ENCODE data around the gene NOTCH2NLA.
"Not testable (repeated sequence)": the region's sequence is repeated elsewhere in the genome, so short reads cannot be mapped to it uniquely, and the experiment has no call there.

DNA sequence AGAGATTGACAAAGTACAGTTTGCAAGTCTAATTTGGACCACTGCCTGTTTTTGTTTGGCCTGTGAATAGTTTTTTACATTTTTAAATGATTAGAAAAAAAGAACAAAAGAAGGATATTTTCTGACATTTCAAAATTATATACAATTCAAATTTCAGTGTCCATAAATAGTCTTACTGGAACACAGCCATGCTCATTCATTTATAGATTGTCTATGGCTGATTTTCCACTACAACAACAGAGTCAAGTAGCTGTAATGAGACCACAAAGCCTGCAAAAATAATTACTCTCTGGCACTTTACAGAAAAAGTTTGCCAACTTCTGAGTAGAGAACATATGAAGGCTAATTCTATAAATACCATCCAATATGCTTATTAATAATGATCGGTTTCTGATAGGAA is 61.1 kb downstream of the NOTCH2NLA start:
- TF ChIP-seq, protein P1, sequence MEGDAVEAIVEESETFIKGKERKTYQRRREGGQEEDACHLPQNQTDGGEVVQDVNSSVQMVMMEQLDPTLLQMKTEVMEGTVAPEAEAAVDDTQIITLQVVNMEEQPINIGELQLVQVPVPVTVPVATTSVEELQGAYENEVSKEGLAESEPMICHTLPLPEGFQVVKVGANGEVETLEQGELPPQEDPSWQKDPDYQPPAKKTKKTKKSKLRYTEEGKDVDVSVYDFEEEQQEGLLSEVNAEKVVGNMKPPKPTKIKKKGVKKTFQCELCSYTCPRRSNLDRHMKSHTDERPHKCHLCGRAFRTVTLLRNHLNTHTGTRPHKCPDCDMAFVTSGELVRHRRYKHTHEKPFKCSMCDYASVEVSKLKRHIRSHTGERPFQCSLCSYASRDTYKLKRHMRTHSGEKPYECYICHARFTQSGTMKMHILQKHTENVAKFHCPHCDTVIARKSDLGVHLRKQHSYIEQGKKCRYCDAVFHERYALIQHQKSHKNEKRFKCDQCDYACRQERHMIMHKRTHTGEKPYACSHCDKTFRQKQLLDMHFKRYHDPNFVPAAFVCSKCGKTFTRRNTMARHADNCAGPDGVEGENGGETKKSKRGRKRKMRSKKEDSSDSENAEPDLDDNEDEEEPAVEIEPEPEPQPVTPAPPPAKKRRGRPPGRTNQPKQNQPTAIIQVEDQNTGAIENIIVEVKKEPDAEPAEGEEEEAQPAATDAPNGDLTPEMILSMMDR (IDR thresholded peaks at IDR 0.05), result not testable (repeated sequence)
- TF ChIP-seq POLR2AphosphoS5 (IDR thresholded peaks at IDR 0.05; ENCODE audit: low read depth, low read length); TCF7L2 (IDR thresholded peaks at IDR 0.05; ENCODE audit: low read depth, low read length); SIN3A (IDR thresholded peaks at IDR 0.05; ENCODE audit: borderline replicate concordance, insufficient read depth, low read depth, low read length): not testable (repeated sequence)
- TF ChIP-seq, protein P2, sequence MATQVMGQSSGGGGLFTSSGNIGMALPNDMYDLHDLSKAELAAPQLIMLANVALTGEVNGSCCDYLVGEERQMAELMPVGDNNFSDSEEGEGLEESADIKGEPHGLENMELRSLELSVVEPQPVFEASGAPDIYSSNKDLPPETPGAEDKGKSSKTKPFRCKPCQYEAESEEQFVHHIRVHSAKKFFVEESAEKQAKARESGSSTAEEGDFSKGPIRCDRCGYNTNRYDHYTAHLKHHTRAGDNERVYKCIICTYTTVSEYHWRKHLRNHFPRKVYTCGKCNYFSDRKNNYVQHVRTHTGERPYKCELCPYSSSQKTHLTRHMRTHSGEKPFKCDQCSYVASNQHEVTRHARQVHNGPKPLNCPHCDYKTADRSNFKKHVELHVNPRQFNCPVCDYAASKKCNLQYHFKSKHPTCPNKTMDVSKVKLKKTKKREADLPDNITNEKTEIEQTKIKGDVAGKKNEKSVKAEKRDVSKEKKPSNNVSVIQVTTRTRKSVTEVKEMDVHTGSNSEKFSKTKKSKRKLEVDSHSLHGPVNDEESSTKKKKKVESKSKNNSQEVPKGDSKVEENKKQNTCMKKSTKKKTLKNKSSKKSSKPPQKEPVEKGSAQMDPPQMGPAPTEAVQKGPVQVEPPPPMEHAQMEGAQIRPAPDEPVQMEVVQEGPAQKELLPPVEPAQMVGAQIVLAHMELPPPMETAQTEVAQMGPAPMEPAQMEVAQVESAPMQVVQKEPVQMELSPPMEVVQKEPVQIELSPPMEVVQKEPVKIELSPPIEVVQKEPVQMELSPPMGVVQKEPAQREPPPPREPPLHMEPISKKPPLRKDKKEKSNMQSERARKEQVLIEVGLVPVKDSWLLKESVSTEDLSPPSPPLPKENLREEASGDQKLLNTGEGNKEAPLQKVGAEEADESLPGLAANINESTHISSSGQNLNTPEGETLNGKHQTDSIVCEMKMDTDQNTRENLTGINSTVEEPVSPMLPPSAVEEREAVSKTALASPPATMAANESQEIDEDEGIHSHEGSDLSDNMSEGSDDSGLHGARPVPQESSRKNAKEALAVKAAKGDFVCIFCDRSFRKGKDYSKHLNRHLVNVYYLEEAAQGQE (IDR thresholded peaks at IDR 0.05; ENCODE audit: insufficient read depth in 1 of 2, low read depth in 2 of 2, low read length in 1 of 2), result not testable (repeated sequence)

Data from Panc1 (cell line).